Measurements from ENCODE around the gene ZSWIM7. TPM values are rescaled to one million over a fixed set of nuclear protein-coding genes. Genes with fewer than 3 reads are reported as not detected.

ZSWIM7 gene
- polyA plus RNA-seq, 3 donors = 43.1 to 70.1 (median 67.1) TPM

DNA sequence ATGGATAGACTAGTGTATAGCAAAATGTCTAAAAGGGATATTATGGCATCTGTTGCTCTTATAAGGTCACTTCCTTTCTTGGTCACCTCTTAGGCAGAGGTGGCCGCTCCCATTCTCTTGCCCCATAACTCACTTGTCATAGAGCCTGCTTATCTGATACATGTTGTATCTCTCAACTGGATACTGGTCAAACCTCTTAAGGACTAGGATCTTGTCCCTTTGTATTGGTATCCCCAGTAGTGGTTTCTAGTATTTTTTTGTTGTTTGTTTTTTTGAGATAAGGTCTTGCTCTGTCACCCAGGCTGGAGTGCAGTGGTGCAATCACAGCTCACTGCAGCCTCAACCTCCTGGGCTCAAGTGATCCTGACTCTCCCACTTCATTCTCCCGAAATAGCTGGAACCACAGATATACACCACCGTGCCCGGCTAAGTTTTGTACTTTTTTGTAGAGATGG is 27.0 kb downstream of the ZSWIM7 start:
- Histone ChIP-seq H2AFZ (ENCODE audit: insufficient read depth, low read depth, low read length, poor library complexity, severe bottlenecking) (no peak overlapping the region), H3K4me3 (replicated peaks in 1 of 3; ENCODE audit: low read depth in 2 of 3, low read length in 3 of 3) (no peak overlapping the region), H3K9me3 (replicated peaks in 1 of 2; ENCODE audit: control insufficient read depth in 1 of 2, insufficient read depth in 1 of 2, low read length in 2 of 2) (no peaks in the 10 kb centered on the region), H3K79me2 (ENCODE audit: insufficient read depth, low read length) (peaks cover 8% of the 10 kb centered on the region), H3K36me3 (replicated peaks in 1 of 2; ENCODE audit: control insufficient read depth in 1 of 2, insufficient read depth in 2 of 2, low read length in 2 of 2) (peaks cover 26 to 37% of the 10 kb centered on the region in 2 donors), H4K20me1 (ENCODE audit: insufficient read depth, low read length) (no peaks in the 10 kb centered on the region), H3K27ac (ENCODE audit: low read depth in 1 of 2, low read length in 2 of 2) (no peak overlapping the region), H3K4me1 (ENCODE audit: control insufficient read depth in 1 of 2, insufficient read depth in 2 of 2, low read length in 2 of 2) (peaks cover 17 to 20% of the 10 kb centered on the region in 2 donors), H3K27me3 (ENCODE audit: control insufficient read depth in 2 of 2, insufficient read depth in 2 of 2, low read length in 2 of 2) (no peaks in the 10 kb centered on the region), H3K9ac (ENCODE audit: insufficient read depth, low read length, poor library complexity, severe bottlenecking) (no peak overlapping the region), H3K4me2 (replicated peaks; ENCODE audit: extremely low read depth, low read length, poor library complexity, severe bottlenecking) (no peak overlapping the region)
- Mint-ChIP-seq H3K27ac (peak overlapping the region in 1 of 7 donors; percentile 11), H3K4me3 (no peak overlapping the region), H3K9me3 (no peaks in the 10 kb centered on the region), H3K27me3 (ENCODE audit: low read depth in 3 of 3) (peaks cover 0 to 5% (median 0%) of the 10 kb centered on the region in 3 donors), H3K36me3 (peaks cover 41 to 51% of the 10 kb centered on the region in 2 donors), H3K4me1 (peaks cover 24% of the 10 kb centered on the region)
- intact Hi-C loops (cut with micrococcal nuclease) = no loop called here
- no CpG with 5 or more reads among the region's 4 CpGs for WGBS (ENCODE audit: insufficient coverage)
- TF ChIP-seq, protein P1, sequence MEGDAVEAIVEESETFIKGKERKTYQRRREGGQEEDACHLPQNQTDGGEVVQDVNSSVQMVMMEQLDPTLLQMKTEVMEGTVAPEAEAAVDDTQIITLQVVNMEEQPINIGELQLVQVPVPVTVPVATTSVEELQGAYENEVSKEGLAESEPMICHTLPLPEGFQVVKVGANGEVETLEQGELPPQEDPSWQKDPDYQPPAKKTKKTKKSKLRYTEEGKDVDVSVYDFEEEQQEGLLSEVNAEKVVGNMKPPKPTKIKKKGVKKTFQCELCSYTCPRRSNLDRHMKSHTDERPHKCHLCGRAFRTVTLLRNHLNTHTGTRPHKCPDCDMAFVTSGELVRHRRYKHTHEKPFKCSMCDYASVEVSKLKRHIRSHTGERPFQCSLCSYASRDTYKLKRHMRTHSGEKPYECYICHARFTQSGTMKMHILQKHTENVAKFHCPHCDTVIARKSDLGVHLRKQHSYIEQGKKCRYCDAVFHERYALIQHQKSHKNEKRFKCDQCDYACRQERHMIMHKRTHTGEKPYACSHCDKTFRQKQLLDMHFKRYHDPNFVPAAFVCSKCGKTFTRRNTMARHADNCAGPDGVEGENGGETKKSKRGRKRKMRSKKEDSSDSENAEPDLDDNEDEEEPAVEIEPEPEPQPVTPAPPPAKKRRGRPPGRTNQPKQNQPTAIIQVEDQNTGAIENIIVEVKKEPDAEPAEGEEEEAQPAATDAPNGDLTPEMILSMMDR (IDR thresholded peaks at IDR 0.05) = no peak
- DNase-seq = no peak

DNA sequence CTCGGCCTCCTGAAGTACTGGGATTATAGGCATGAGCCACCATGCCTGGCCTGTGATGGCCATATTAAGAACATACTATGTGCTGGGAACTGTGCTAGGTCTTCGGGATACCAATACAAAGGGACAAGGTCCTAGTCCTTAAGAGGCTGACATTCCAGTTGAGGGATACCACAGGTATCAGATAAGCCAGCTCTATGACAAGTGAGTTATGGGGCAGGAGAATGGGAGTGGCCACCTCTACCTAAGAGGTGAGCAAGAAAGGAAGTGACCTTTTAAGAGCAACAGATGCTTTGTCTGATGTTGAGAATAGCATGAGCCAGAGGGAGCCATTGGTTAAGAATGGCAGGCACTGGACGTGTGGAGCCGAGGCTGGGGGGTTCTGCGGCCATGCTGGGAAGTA is 27.6 kb downstream of the ZSWIM7 start:
- H3K4me1 ChIP-seq (ENCODE audit: control insufficient read depth in 1 of 2, insufficient read depth in 2 of 2, low read length in 2 of 2) = peaks cover 23 to 26% of the 10 kb centered on the region in 2 donors
- no peak for DNase-seq
- H2AFZ ChIP-seq (ENCODE audit: insufficient read depth, low read depth, low read length, poor library complexity, severe bottlenecking) = no peak overlapping the region
- Mint-ChIP-seq H3K4me1 (peaks cover 30% of the 10 kb centered on the region), H3K36me3 (peaks cover 35 to 45% of the 10 kb centered on the region in 2 donors), H3K27ac (peak overlapping the region in 2 of 7 donors; percentile 43 to 75), H3K27me3 (ENCODE audit: low read depth in 3 of 3) (peaks cover 0 to 5% (median 0%) of the 10 kb centered on the region in 3 donors), H3K9me3 (no peaks in the 10 kb centered on the region), H3K4me3 (no peak overlapping the region)
- TF ChIP-seq, protein P1 (IDR thresholded peaks at IDR 0.05) = no peak
- H3K27me3 ChIP-seq (ENCODE audit: control insufficient read depth in 2 of 2, insufficient read depth in 2 of 2, low read length in 2 of 2) = no peaks in the 10 kb centered on the region
- H3K36me3 ChIP-seq (replicated peaks in 1 of 2; ENCODE audit: control insufficient read depth in 1 of 2, insufficient read depth in 2 of 2, low read length in 2 of 2) = peaks cover 22 to 31% of the 10 kb centered on the region in 2 donors
- H3K9me3 ChIP-seq (replicated peaks in 1 of 2; ENCODE audit: control insufficient read depth in 1 of 2, insufficient read depth in 1 of 2, low read length in 2 of 2) = no peaks in the 10 kb centered on the region
- no peak overlapping the region for H3K9ac ChIP-seq (ENCODE audit: insufficient read depth, low read length, poor library complexity, severe bottlenecking)
- H3K4me3 ChIP-seq (replicated peaks in 1 of 3; ENCODE audit: low read depth in 2 of 3, low read length in 3 of 3) = no peak overlapping the region
- H4K20me1 ChIP-seq (ENCODE audit: insufficient read depth, low read length) = no peaks in the 10 kb centered on the region
- H3K79me2 ChIP-seq (ENCODE audit: insufficient read depth, low read length) = peaks cover 8% of the 10 kb centered on the region
- H3K4me2 ChIP-seq (replicated peaks; ENCODE audit: extremely low read depth, low read length, poor library complexity, severe bottlenecking) = no peak overlapping the region
- no peak overlapping the region for H3K27ac ChIP-seq (ENCODE audit: low read depth in 1 of 2, low read length in 2 of 2)
- intact Hi-C loops (cut with micrococcal nuclease) = no loop called here
- 100% methylated on average over 5 of the region's 5 CpGs for WGBS (ENCODE audit: insufficient coverage)
